HG03558 (cell line): ENCODE results near the gene RALB.
"Not testable (repeated sequence)": the region's sequence is repeated elsewhere in the genome, so short reads cannot be mapped to it uniquely, and the experiment has no call there.

ENCODE experiments used
- ATAC-seq: cut with Tn5 transposase; IDR thresholded peaks from one replicate; pipeline ENCODE4 v1.9.1; 2021; ENCODE audit warnings: moderate number of reproducible peaks; ENCODE audit not compliant: unreplicated experiment; ENCODE audit errors: extremely low read depth

Gene RALB

DNA sequence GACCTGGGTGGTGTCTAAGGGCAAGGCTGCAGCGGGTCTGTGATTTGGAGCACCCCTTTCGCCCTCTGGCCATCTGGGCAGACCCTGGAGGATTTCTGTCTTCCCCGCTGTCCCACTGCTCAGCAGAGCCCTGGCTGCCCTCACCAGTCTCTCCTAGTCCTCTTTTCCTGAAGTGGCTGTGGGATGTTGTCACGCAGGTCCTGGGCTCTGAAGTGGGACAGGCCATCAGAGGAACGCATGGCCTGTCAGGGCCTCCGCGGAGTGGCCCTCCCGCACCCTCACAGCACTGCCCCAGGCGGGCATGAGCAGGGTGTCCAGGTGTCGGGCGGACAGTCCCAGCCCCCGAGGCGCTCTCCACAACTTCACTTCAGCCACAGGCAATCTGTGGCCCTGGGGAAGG, 28.4 kb upstream of the RALB start:
- no peak for ATAC-seq

DNA sequence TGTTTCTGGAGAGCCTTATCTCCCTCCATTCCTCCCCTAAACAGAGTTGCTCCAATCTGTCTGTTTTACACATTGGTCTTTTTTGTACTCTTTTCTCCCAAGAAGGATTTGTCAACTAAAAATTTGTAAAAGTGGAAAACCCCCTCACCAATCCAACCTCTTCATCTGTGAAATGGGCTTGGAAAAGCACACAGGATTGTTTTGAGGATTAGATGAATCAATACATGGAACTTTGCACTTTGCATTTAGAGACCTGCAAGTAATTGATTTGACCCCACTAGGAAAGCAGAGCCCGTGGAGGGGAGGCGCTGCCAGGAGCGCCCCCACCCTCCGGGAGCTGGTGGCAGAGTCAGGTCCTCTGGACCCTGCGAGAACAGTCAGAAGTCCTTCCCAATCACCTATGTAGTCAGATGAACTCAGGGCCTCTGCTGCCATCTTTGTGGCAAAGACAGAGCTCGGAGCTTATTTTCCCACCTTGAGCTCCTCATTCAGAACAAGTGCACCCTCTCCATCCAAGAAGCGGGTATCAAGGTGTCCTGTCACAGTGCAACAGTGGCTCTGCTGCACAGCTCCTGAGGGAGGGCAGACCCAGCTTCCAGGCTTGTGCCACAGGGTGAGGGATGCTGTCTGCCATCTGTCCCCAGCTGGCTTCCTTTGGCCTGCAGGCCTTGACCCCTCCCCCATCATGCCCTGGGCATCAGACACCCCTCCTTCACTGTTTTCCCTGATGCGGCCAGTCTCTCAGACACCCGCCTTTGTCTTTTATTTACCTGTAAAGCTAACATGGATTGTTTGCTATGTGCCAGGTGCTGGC, 27.7 kb upstream of the RALB start:
- no peak for ATAC-seq

DNA sequence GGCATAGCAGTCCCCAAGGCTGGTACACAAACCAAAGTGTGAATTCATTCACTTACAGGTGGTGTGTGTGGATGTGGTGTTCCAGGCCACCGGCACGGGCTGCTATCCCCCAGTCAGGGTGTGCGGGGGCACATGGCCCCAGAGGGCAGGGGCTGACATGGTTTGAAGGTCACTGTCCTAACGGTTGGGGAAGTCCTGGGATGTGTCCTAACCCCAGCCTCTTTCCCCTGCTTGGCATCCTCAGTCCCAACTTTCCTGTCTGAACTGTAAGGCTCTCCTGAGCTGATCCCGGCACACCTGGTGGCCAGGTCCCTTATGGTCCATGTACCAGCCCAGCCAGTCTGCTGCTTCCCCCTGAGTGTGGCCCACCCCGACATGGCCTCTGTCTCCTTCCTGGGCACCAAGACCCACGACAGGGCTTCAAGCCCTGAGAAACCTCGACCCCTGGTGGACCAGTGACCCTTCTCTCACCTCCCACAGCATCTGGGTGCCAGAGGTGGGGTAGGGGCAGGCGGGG, 27.0 kb upstream of the RALB start:
- ATAC-seq: no peak

DNA sequence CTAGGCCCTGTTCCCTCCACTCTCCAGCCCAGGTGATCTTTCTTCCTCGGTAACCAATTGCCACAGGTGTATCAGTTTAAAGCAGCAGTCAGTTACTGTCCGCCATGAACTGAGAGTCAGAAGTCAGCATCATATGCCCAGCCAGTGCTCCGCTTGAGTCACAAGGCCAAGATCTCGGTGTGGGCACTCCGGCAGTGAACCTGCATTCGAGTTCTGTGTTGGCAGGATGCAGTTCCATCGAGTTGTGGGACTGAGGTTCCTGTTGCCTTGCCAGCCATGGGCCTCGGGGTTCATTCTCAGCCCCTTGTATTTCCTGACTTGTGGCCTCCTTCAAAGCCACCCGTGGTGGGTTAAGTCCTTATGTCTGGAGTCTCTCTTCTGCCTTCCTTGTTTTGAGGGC, 26.3 kb upstream of the RALB start:
- ATAC-seq: no peak

DNA sequence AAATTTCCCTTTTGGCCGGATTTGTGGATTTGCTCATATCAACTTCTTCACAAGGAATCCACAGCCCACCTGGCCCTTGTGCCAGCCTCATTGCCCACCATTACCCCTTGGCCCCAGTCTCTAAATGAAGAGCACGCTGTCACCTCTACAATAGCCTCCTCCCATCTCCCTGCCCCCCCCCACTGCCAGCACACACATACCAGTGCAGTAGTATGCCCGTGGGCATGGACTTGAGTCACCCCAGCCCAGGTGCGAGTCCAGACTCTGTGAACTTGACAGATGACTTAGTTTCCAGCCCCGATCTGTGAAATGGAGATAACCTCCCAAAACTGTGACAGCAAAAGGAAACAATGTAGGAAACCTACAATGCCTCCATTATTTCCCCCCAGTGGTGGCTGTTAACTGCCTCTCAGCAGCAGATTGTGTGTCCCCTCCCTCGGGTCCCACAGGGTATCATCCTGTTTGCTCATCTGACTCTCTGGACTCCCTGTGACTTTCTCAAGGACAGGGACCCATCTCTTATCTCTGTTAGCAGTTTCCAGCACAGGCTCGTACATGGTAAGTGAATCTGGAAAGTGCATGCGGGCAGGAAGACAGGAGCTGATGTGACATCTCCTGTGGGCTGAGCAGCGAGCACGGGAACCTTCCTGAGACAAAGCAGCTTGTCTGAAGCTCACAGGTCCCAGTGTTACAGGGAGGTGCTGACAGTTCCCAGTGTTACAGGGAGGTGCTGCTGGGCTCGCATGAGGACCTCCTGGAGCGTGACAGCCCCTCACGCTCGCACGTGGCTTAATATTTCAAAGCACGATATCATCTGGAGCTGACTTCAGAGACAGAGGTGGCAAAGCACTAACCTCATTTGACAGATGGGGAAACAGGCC, 25.3 kb upstream of the RALB start:
- ATAC-seq: no peak

DNA sequence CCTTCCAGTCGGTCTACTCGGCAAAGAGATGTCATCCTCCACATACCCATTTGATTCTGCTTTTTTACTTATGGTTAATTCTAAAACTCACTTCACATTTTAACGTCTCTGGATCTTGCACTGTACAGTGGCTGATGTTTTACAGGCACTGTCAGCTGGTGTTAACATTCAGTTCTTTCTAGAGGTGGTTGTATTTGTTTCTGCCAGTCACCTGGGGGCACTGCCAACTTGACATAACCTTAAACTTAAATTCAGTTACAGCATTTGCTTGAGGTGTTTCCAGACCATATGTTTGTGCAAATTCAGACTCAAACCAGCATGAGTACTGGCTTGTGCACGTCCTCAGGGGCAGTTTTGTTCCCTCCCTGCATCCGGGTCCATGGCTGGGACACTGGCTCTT, 24.1 kb upstream of the RALB start:
- ATAC-seq: no peak

DNA sequence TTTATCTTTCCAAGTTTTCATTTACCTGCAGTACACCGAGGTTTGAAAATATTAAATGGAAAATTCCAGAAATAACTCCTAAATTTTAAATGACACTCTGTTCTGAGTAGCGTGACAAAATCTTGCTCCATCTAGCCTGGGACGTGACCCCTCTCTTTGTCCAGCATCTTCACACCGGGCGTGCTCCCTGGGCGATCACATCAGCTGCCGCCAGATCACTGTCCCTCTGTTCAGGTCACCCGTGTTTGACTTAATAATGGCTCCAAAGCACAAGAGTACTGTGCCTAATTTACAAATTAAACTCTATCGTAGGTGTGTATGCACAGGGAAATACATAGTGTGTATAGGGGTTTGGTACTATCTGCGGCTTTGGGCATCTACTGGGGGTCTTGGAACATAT, 23.3 kb upstream of the RALB start:
- ATAC-seq: no peak

DNA sequence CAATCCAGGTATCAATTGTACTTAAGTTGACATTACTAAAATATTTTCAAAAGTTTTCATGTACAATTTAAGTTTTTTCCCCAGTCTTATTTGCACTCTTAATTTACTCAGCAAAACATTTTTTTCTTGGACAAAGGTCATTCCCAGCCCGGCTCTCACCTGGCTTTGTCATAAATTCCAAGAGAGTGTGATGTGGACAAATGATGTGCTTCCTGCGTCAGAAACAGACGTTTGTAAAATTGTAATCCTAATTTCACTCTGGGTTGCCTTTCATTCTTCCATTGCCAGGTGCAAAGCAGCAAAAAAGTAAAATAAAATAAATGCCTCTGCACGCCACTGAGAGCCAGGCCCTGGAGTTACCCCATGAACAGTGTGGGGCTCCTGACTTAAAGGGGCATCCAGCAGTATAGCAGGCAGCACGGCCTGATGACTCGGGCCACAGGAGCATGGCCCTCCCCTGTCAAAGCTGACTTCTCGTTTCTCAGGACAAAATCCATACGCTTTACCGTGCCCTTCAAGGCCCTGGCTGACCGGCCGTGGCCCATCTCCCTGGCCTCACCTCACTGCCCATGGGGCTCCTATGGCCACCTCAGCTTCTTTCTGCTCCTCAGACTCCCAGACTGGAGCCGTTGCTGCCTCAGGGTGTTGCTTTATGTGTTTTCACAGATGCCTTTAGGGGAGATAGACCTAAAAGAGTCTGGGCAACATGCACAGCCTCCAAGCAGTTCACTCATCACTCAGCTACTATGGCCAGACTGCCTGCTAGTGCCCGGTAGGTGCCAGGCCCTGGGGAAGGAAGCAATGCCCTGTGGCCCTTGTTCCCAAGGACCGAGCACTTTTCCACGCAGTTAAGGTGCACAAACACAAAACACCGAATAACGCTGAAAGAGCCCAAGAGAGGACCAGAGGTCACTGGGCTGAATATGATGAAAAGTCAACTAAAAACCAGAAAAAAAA, 21.9 kb upstream of the RALB start:
- no peak for ATAC-seq

DNA sequence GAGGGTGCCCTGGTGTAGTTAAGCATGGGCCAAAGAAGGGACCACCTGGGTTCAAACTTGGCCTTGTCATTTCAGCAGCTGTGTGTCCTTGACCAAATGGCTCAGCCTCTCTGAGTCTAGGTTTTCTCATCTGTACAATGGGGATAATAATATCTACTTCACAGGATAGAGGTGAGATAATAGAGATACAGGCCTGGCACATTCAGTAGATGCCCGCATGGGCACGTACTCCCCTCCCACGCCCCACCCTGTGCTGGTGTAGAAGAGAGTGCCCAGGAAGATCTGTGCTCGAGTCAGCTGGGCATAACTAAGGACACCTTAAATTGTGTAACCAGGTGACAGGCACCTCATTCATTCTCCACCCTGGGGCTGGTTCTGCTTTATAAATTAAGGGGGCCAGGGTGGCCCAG, 21.1 kb upstream of the RALB start:
- no peak for ATAC-seq

DNA sequence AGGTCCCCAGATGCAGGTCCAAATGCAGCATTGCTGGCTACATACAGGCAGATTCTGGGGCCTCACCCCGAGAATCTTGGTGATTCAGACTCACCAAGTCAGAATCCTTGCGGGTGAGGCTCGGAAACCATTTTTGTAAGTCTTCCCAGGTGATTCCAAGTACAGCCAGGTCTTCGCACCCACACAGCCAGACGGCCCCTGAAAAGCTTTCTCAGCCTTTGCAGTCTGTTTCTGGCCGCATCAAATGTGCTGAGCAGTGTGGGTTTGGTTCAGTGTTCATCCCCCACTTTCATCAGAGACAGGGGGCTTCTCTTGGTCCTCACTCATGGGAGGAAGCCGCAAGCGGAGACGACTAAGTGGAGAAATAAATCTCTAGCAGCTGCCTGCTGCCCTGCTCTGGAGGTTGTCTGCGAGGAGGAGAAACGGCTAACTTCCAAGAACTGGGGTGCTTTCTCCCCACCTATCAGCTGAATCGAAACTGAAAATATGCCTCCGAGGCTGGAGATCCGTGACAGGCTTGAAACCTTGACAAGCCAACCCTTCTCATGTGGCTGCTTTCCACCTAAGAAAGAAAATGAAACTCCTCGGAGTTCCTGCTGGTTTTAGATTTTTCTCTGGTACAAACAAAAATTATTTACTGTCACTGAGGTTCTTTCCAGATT, 20.5 kb upstream of the RALB start:
- peak; percentile 80 for ATAC-seq

DNA sequence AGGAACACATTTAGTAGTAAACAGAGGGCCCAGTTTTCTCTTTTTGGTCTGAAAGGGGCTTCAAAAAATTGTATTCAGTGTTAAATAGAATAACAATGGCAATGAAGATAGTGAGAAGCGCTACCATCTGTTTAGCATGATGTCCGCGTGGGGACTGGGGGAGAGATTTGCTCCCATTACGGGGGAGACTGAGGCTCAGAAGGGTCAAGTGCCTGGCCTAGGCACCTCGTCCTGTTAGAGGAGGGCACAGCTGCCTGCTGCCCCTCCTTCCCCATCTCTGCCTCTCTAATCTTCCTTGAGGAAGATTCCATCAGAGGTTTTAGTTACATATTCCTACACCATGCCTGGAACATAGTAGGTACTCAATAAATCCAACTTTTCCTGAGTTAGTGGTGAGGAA, 19.4 kb upstream of the RALB start:
- ATAC-seq: no peak

DNA sequence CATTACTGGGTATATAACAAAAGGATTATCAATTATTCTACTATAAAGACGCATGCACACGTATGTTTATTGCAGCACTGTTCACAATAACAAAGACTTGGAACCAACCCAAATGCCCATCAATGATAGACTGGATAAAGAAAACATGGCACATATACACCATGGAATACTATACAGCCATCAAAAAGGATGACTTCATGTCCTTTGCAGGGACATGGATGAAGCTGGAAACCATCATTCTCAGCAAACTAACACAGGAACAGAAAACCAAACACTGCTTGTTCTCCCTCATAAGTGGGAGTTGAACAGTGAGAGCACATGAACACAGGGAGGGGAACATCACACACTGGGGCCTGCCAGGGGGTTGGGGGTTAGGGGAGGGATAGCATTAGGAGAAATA, 17.5 kb upstream of the RALB start:
- not testable (repeated sequence) for ATAC-seq

DNA sequence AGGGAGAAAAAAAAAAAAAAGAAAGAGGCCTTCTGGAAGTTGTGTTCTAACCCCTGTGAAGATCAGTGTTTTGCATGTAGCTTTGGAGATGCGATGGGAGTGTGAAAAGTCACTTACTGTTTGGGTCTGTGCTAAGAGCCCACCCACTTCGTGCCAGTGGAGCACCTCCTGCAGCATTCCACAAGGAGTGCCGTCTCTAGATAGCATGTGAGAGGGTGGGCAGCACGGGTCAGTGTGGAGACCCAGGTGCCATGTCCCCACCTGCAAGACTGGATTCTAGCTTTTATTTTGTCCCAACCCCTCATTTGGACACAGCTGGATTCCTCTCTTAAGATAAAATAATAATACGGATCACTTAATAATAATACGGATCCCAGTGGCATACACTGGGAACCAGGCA, 17.0 kb upstream of the RALB start:
- no peak for ATAC-seq

DNA sequence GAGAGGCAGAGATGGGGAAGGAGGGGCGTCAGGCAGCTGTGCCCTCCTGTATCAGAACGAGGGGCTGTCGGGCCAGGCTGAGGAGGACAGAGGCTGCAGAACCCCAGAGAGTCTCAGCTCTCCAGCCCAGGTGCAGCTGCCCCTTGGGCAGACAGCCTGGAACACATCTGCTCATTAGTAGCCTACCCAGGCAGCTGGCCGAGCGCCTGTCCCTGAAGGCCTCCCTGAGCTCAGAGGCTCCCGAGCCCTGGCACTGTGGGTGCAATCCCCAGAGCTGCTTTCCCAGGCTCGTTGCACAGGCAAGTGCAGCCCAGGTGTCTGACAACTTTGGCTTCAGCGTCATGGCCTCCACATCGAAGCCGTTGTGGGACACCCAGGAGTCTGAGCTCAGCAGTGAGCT, 16.3 kb upstream of the RALB start:
- no peak for ATAC-seq

DNA sequence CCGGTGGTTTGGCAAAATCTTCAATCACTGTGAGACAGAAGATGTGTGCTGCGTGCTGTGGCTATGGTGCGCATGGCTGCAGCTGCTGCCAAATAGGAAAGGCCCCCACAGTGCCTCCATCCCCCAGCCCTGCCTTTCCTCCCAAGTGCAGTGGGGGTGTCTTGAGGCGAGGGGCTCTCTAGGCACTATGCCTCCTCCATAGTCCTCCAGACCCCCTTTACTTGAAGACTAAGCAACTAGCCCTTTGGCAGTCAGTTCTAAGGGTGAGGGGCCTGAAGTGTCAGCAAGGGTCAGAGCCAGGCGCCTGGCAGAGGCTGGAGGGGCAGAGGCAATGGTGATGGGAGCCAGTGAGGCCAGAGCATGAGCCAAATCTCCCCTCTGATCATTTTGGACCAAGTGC, 15.9 kb upstream of the RALB start:
- no peak for ATAC-seq

DNA sequence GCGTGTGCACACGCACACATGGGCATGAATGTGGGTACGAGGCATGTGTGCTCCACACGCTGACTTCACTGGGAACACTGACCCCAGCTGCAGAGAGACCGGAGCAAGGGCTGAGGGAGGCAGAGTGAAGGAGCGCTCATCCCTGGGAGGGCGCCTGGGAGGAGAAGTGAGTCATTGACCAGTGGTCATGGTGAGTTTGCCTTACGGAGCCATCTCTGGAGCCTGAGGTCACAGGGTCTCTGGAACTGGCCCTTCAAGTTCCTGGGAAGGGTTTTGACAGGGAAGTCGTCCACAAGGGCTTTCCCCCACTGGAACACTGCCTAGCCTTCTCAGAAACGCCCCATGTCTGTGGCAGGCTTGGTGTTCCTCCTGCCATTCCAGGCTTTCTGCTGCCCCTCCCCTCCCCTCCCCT, 15.2 kb upstream of the RALB start:
- no peak for ATAC-seq

DNA sequence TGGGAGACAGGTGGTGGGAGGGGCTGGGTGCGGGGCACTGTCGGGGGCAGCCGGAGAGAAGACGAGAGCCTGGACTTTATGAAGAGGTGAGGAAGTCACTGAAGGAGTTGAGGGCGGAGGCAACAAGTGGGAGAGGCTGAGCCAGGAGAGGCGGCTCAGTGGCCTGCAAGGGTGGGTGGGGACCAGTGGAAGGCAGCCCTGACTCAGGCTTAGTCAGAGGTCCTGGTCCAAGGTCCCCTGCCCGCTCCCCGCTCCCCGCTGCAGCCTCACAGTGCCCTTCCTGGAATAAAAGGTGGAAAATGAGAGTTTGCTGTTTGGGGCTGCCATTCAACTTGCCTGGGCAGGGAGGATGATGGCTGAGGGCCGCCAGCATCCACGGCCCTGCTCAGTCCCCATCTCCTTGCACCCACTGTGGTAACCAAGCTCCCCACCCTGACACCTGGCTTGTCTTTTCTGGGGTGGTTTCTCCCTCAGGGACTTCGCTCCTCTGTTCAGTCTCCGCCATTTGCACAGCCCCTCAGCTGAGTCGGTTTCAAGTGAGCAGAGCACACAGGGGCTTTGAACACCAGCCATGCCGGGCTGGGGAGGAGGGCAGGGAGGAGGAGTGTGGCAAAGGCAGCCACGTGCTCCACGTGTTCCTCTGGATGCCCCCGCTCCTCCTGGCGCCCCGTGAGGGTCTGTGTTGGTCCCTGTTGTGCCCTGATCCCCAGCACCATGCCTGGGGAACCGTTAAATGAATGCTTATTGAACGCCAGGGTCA, 13.7 kb upstream of the RALB start:
- no peak for ATAC-seq

DNA sequence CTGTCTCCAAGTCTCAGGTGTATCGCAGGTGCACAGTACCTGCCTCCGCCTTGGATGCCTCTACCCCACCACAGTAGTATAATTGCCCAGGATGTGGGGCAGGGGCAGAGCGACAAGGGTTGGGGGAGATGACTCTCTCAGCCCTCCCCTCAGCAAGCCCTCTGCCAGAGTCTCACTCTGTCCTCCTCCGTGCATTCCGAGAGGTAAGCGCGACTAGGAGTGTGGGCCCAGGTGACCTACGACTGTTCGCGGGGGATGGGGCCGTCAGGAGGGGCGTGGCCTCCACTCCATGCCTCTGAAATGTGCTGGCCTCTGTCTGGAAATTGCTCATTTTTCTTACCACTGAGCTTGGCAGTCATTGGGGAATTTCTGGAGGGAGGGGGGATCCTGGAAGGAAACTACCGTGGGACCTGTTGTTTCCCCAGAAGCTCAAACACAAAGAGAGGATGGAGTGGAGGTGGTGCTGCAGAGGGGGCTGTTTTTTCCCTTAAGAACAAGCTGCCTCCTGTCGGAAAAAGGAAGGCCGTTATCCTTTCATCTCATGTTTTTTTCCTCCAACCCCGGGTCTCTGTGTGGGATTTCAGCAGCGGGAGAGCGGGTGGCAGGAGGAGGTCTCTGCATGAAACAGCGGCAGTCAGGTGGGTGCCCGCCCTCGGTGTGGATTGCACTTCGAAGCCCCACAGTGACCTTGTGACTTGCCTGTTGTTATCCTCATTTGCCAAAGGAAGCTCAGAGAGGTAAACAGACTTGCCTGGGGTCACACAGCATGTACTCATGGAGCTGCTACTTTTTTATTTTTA, 13.0 kb upstream of the RALB start:
- ATAC-seq: no peak
